OCI-LY7 (cell line): Measurements from ENCODE around the gene RAB3IL1.

Experiments used
- EZH2phosphoT487 ChIP-seq: fragments of 200-600 bp; sonication (generic); IDR thresholded peaks from 2 replicates; pipeline ENCODE4 v1.6.1; 2018; ENCODE audit warnings: low read depth, borderline replicate concordance, mild to moderate bottlenecking, mixed run types, antibody characterized with exemption, low read length, moderate library complexity, mixed read lengths
- TF ChIP-seq, protein P1 (sequence below): fragments of 200-600 bp; sonication (generic); conservative IDR thresholded peaks from 2 replicates; pipeline ENCODE4 v1.5.1; 2014; ENCODE audit warnings: mild to moderate bottlenecking, antibody characterized with exemption, low read length, moderate library complexity, mixed read lengths

DNA sequence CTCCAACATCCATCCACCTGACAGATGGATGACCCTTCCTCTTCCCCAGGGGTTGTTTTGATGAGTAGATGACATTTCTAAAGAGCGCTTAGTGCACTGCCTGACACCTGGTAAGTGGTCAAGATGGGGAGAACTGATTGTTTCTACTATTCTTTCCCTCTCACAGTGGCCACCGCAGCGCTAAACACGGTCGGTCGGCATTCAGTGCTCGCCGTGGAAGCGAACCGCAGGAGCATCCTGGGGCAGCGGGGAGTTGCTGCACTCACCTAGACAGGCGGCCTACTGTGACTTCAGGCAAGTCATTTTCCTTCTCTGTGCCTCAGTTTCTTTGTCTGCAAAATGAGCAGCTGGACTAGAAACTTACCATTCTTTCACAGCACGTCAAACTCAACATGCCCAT, 27.8 kb upstream of the RAB3IL1 start:
- TF ChIP-seq, protein P1, sequence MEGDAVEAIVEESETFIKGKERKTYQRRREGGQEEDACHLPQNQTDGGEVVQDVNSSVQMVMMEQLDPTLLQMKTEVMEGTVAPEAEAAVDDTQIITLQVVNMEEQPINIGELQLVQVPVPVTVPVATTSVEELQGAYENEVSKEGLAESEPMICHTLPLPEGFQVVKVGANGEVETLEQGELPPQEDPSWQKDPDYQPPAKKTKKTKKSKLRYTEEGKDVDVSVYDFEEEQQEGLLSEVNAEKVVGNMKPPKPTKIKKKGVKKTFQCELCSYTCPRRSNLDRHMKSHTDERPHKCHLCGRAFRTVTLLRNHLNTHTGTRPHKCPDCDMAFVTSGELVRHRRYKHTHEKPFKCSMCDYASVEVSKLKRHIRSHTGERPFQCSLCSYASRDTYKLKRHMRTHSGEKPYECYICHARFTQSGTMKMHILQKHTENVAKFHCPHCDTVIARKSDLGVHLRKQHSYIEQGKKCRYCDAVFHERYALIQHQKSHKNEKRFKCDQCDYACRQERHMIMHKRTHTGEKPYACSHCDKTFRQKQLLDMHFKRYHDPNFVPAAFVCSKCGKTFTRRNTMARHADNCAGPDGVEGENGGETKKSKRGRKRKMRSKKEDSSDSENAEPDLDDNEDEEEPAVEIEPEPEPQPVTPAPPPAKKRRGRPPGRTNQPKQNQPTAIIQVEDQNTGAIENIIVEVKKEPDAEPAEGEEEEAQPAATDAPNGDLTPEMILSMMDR: no peak
- TF ChIP-seq EZH2phosphoT487: no peak
